GM18511 (cell line): ENCODE results near the gene SMIM24.

ENCODE experiments used
- ATAC-seq: cut with Tn5 transposase; IDR thresholded peaks from one replicate; pipeline ENCODE4 v1.9.1; 2021; ENCODE audit warnings: mild to moderate bottlenecking, moderate library complexity; ENCODE audit not compliant: unreplicated experiment

Gene SMIM24

DNA sequence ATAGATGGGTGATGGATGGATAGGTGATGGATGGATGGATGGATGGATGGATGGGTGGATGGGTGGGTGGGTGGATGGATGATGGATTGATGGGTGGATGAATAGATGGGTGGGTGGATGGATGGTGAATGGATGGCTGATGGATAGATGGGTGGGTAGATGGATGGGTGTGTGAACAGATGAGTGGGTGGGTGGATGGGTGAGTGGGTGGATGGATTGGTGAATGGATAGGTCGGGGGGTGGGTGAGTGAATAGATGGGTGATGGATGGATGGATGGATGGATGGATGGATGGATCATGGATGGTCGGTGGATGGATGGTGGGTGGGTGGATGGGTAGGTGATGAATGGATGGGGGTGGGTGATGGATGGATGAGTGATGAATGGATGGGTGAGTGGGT lies 3.5 kb downstream of the SMIM24 start:
- ATAC-seq, result no peak

GRCh38 chr19:3475449-3475848 lies 4.9 kb downstream of the SMIM24 start:
- no peak for ATAC-seq

- no peak for ATAC-seq
Measured at GRCh38 chr19:3474614-3475013, 5.7 kb downstream of the SMIM24 start.

DNA sequence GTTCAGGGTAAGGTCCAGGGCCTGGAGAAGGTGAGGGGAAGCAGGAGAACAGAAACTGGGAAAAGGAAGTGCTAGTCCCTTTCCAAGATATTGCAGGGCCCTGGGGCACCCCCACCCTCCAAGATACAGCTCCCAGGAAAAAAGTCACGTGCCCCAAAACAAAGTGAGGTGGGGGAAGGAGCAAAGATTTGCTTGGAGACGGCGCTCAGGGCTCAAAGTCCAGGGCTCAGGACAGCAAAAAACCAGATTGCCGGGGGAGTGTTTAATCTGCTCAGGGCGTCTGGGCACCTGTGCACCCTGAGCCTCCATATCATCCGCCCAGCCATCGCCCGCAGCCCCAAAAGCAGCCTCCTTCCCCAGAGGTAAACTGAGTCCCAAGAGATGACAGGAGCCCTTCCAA lies 6.3 kb downstream of the SMIM24 start:
- no peak for ATAC-seq

GRCh38 chr19:3471954-3472655 lies 8.2 kb downstream of the SMIM24 start:
- ATAC-seq, result no peak

GRCh38 chr19:3470500-3471128 lies 9.7 kb downstream of the SMIM24 start:
- ATAC-seq, result no peak

GRCh38 chr19:3469638-3470499 lies 10.5 kb downstream of the SMIM24 start:
- no peak for ATAC-seq

DNA sequence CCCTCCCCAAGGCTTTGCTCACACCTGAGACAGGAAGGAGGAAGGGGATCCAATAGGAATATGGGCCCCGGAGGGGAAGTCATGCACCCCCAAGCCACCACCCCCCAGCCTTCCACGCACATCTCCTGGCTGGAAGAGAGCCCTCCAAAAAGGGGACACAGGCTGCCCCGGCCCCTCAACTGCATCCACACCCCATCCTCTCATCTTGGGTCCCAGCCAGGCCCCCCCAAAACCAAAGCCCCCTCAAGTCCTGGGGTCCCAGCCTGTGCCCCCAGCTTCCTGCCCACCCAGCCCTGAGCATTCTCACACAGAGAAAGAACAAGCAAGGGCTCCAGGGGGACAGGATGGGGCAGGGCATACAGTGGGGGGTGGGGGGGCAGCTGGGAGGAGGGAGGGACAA lies 12.1 kb downstream of the SMIM24 start:
- ATAC-seq, result no peak

DNA sequence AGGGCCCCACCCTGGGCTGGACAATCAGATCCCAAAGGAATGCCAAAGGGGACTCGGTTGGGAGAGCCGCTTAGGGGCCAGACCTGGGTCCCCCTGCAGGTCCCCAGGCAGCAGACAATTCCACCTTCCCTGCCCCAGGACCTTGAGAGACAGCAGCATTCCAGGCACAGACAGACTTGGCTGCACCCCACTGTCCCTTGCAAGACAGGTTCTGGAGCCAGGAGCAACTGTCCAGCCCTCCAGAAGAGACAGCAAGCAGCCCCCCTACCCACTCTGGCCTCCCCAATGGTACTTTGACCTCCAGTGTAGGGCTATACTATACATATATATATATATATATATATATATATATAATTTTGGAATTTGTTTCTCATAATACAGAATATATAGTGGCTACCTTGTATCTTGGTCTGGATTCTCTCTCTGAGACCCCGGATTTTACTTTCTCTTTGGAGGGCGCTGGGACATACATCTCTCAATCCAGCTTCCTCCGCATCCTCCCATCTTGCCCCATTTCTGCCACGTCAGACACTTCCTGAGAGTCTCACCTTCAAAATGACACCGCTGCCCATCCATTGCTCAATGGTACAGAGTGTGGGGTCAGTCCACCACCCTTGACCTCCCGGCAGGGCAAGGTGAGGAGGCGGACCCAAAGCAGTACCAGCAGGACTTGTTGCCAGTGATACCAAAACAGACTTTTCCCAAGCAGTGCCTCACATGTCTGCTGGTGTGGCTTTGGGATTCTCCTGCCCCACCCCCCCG lies 12.7 kb downstream of the SMIM24 start:
- ATAC-seq, result no peak

DNA sequence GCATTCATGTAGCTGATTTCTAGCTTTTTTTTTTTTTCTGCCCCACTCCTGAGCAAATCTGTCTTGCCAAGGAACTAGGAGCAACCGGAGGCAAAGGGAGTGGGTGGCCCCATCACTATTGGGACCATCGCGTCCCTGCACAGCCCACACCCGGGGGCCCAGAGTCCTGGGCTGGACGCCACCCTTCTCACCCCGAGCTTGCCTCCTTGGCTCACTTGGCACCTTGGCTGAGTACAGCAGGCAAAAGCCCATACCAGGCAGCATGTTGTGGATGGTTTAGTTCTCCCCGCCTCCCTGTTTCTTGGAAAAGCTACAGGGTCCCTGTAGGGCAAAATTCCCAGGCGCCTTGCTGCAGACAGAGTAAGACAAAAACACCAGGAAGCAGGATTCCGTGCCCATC lies 13.7 kb downstream of the SMIM24 start:
- ATAC-seq, result no peak

- ATAC-seq, result no peak
Measured at GRCh38 chr19:3465552-3465951, 14.8 kb downstream of the SMIM24 start.

DNA sequence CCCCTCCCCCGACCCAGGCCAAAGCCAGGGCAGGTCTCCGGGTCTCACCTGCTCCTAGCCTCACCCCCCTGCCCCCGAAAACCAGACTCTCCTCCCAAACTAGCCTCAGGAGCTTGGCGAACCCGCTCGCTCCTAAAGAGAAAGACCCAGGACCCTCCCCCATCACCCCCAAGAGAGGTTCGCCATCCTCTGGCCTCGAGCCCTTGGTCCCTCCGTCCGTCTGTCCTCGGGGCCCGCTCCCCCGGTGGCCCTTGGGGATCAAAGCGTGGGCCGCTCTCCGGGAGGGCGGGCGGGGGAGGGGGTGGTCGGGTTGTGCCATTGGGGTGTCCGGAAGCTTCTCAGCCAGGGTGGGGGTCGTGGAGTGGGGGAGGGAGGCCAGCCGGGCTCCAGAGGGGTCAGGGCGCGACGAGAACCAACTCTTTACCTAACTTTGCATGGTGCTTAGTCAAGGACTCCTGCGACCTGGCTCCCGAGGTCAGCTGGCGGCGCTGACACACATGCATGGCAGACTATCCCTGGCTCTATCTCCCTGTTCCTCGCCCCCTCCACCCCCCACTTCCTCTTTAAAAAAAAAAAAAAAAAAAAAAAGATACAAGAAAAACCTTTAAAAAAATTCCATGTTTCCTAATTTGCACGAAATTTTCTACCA lies 15.6 kb downstream of the SMIM24 start:
- ATAC-seq, result no peak

DNA sequence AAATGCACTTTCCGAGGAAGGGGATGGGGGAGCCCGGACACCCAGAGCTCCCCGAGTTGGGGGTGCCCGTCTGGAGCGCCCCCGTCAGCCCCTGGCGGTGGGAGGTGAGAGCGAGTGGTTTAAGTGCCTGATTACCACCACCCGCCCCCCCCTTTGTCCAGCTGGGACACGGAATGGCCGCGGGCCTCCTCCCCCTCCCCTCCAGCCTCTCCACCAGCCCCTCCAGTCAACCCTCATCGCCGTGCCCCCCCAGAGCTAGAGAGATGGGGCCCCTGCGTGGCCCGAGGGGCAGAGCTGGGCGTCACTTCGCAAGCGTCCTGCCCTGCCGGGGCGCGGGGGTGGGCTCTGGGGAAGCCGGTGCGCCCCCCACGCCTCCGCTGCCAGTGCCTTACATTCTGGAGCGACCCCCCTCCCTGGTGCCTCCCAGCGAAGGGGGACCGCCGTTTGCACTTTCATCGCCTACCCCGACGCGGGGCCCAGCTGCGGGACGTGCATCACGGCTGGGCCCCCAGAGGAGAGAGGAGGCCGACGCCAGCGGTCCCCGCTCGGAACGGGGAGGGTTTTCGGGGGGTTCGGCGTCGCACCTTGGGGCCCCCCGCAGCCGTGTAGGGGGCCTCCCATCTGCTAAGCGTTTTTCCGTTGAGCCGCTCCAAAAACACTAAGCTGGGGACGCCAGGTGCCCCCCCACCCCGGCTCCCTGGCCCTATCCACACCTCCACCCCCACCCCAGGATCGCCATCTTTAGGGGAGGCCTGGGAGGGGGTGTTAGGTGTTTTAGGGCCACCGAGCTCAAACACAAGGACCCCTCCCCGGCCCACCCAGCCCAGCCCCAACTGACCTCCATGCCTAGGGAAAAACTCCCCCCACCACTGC lies 16.4 kb downstream of the SMIM24 start:
- ATAC-seq, result no peak

DNA sequence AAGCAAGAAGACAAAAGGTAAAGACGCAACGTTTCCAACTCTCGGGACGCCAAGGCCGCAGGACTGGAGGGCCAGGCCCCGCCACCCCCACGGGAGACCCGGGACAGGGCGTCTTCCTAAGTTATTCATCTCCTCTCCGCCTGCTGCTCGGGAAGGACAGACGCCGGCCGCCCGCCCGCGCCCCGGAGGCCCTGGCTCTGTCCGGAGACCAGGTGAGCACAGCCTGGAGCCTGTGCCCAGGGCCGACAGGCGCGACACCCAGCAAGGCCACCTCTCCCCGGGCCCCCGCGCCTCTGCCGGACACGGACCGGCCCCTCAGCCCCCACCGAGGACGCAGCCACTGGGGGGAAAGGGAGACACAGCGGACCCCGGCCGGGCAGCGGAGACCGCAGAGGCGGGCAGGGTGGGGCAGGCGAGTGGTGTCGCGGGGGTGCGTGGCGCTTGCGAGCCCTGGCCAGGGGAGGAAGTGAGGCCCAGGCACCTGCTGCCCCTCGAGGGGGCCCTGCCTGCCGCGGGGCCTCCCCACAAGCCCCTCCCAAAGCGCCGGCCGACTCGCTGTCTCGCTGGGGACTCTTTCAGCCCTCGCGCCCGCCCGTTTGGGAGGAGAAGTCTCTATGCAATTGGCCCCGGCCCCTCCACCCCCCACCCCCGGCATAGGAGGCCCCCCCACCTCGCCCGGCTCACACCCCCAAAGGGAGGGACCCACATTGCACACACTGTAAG lies 17.2 kb downstream of the SMIM24 start:
- no peak for ATAC-seq

- no peak for ATAC-seq
Measured at GRCh38 chr19:3459965-3460582, 20.3 kb downstream of the SMIM24 start.

GRCh38 chr19:3459089-3459881 lies 21.0 kb downstream of the SMIM24 start:
- ATAC-seq, result no peak

- ATAC-seq, result no peak
Measured at GRCh38 chr19:3458229-3459088, 21.9 kb downstream of the SMIM24 start.
